ENCODE results near the gene FLOT1.

The FLOT1 gene

DNA sequence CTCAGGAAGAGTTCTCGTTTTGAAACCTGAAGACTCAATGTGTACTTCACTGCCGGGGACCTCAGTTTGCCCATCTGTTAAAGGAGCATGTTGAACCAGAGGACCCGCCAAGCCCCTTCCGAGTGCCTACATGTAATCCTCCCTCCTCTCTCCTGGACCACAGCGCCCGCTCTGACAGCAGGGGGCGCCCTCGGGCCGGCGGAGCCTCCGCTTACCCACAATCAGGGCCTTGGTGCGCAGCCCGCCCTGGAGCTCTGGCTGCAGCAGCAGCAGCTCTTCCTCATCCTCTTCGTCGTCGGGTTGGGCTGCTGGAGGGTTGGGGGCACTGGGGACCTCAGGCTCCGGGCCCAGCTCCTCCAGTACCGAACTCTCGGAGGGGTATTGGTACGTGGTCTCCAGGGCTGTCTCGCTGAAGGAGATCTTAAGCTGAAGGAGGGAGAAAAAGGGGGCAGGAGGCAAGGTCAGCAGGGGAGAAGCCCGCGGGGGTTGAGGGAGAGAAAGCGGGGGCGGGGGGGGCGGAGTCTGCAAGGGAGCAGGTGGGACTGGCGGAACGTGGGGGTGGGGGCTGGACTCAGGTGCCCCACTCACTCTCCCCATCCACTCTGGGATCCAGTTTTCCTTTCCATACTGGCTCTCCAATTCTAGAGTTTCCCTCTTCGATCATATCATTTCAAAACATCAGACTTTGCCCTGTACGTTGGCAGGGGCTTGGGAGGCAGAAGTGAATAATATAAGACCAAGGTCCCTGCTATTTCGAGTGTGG, 63.3 kb downstream of the FLOT1 start (continued):
- TF ChIP-seq GLI2 (tag by site-specific recombination; IDR thresholded peaks at IDR 0.05; ENCODE audit: borderline replicate concordance, low read depth) (no peak), SCRT2 (tag by site-specific recombination; IDR thresholded peaks at IDR 0.05) (no peak), ZNF585B (tag by site-specific recombination; IDR thresholded peaks at IDR 0.05) (no peak), RBAK (tag by site-specific recombination; IDR thresholded peaks at IDR 0.05) (no peak), TRIM28 (IDR thresholded peaks at IDR 0.05; ENCODE audit: borderline replicate concordance, low read length) (no peak), ZNF830 (tag by site-specific recombination; IDR thresholded peaks at IDR 0.05; ENCODE audit: low read depth) (no peak), ZNF138 (tag by site-specific recombination; IDR thresholded peaks at IDR 0.05; ENCODE audit: borderline replicate concordance) (no peak), ZBTB7A (tag by site-specific recombination; IDR thresholded peaks at IDR 0.05; ENCODE audit: low read depth) (no peak), ZNF654 (tag by site-specific recombination; IDR thresholded peaks at IDR 0.05; ENCODE audit: low read depth) (peak; percentile 96), ZNF157 (tag by site-specific recombination; IDR thresholded peaks at IDR 0.05) (no peak), ZNF639 (tag by site-specific recombination; IDR thresholded peaks at IDR 0.05) (no peak), ZNF658 (tag by site-specific recombination; IDR thresholded peaks at IDR 0.05) (no peak), ZBTB1 (tag by site-specific recombination; IDR thresholded peaks at IDR 0.05) (no peak), AEBP2 (tag by site-specific recombination; IDR thresholded peaks at IDR 0.05; ENCODE audit: borderline replicate concordance) (no peak), ZBTB21 (tag by site-specific recombination; IDR thresholded peaks at IDR 0.05) (no peak), ZNF624 (tag by site-specific recombination; IDR thresholded peaks at IDR 0.05) (no peak), ZIC2 (tag by site-specific recombination; IDR thresholded peaks at IDR 0.05) (peak; percentile 29; the same call in 1 of the 2 replicates), ZFP37 (tag by site-specific recombination; IDR thresholded peaks at IDR 0.05) (0 out of 2 replicates have a peak, but pooled peaks have one; percentile 42), GFI1B (tag by site-specific recombination; IDR thresholded peaks at IDR 0.05) (no peak), ZNF558 (tag by site-specific recombination; IDR thresholded peaks at IDR 0.05) (no peak), ZNF114 (tag by site-specific recombination; IDR thresholded peaks at IDR 0.05) (no peak), ZSCAN18 (tag by site-specific recombination; IDR thresholded peaks at IDR 0.05) (no peak), ZNF366 (tag by site-specific recombination; conservative IDR thresholded peaks at IDR 0.05) (no peak), ZFP69B (tag by site-specific recombination; IDR thresholded peaks at IDR 0.05) (no peak)
- TF ChIP-seq, protein P1, sequence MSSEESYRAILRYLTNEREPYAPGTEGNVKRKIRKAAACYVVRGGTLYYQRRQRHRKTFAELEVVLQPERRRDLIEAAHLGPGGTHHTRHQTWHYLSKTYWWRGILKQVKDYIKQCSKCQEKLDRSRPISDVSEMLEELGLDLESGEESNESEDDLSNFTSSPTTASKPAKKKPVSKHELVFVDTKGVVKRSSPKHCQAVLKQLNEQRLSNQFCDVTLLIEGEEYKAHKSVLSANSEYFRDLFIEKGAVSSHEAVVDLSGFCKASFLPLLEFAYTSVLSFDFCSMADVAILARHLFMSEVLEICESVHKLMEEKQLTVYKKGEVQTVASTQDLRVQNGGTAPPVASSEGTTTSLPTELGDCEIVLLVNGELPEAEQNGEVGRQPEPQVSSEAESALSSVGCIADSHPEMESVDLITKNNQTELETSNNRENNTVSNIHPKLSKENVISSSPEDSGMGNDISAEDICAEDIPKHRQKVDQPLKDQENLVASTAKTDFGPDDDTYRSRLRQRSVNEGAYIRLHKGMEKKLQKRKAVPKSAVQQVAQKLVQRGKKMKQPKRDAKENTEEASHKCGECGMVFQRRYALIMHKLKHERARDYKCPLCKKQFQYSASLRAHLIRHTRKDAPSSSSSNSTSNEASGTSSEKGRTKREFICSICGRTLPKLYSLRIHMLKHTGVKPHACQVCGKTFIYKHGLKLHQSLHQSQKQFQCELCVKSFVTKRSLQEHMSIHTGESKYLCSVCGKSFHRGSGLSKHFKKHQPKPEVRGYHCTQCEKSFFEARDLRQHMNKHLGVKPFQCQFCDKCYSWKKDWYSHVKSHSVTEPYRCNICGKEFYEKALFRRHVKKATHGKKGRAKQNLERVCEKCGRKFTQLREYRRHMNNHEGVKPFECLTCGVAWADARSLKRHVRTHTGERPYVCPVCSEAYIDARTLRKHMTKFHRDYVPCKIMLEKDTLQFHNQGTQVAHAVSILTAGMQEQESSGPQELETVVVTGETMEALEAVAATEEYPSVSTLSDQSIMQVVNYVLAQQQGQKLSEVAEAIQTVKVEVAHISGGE (tag by site-specific recombination; conservative IDR thresholded peaks at IDR 0.05; ENCODE audit: low read depth), result peak; percentile 30
- TF ChIP-seq, protein P2, sequence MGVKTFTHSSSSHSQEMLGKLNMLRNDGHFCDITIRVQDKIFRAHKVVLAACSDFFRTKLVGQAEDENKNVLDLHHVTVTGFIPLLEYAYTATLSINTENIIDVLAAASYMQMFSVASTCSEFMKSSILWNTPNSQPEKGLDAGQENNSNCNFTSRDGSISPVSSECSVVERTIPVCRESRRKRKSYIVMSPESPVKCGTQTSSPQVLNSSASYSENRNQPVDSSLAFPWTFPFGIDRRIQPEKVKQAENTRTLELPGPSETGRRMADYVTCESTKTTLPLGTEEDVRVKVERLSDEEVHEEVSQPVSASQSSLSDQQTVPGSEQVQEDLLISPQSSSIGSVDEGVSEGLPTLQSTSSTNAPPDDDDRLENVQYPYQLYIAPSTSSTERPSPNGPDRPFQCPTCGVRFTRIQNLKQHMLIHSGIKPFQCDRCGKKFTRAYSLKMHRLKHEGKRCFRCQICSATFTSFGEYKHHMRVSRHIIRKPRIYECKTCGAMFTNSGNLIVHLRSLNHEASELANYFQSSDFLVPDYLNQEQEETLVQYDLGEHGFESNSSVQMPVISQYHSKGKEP (tag by site-specific recombination; IDR thresholded peaks at IDR 0.05), result 0 out of 2 replicates have a peak, but pooled peaks have one; percentile 29
- TF ChIP-seq, protein P3, sequence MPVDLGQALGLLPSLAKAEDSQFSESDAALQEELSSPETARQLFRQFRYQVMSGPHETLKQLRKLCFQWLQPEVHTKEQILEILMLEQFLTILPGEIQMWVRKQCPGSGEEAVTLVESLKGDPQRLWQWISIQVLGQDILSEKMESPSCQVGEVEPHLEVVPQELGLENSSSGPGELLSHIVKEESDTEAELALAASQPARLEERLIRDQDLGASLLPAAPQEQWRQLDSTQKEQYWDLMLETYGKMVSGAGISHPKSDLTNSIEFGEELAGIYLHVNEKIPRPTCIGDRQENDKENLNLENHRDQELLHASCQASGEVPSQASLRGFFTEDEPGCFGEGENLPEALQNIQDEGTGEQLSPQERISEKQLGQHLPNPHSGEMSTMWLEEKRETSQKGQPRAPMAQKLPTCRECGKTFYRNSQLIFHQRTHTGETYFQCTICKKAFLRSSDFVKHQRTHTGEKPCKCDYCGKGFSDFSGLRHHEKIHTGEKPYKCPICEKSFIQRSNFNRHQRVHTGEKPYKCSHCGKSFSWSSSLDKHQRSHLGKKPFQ (tag by site-specific recombination; IDR thresholded peaks at IDR 0.05), result no peak
